HL-60 (cell line): ENCODE results near the gene AMPD2.

Experiments
- DNase-seq, 2 experiments: peaks; one replicate each; pipeline ENCODE4 v3.0.0-alpha.2; 2010 to 2020; ENCODE audit warnings: low read depth in 1 of 2, low spot score in 1 of 2
- H3K27ac ChIP-seq: fragments of 250-450 bp; sonication (Bioruptor Pico); replicated peaks from 2 replicates; pipeline ENCODE4 v1.5.1; 2020; ENCODE audit warnings: mild to moderate bottlenecking, moderate library complexity
- H3K27me3 ChIP-seq: fragments of 250-450 bp; sonication (Bioruptor Pico); 2 replicates; pipeline ENCODE4 v1.5.1; 2021; ENCODE audit warnings: mild to moderate bottlenecking, moderate library complexity; ENCODE audit not compliant: insufficient read depth, poor library complexity, severe bottlenecking
- H3K4me3 ChIP-seq: replicated peaks from 2 replicates; pipeline ENCODE4 v1.5.1; 2011; ENCODE audit warnings: mild to moderate bottlenecking, control low read depth, low read length; ENCODE audit not compliant: insufficient read depth
- CTCF ChIP-seq: IDR thresholded peaks from one replicate; pipeline ENCODE4 v1.5.1; 2011; ENCODE audit warnings: low read length, control low read depth, inconsistent platforms; ENCODE audit not compliant: insufficient read depth
- GABPA ChIP-seq: IDR thresholded peaks from 2 replicates; pipeline ENCODE4 v1.6.1; 2012; ENCODE audit warnings: low read depth
- POLR2AphosphoS5 ChIP-seq: IDR thresholded peaks from 2 replicates; pipeline ENCODE4 v1.6.1; 2012; ENCODE audit warnings: low read depth
- REST ChIP-seq: IDR thresholded peaks from 2 replicates; pipeline ENCODE4 v1.6.1; 2012; ENCODE audit warnings: low read depth; ENCODE audit not compliant: insufficient replicate concordance
- SPI1 ChIP-seq: IDR thresholded peaks from 2 replicates; pipeline ENCODE4 v1.6.1; 2012; ENCODE audit warnings: low read depth, mild to moderate bottlenecking, borderline replicate concordance

The AMPD2 gene

DNA sequence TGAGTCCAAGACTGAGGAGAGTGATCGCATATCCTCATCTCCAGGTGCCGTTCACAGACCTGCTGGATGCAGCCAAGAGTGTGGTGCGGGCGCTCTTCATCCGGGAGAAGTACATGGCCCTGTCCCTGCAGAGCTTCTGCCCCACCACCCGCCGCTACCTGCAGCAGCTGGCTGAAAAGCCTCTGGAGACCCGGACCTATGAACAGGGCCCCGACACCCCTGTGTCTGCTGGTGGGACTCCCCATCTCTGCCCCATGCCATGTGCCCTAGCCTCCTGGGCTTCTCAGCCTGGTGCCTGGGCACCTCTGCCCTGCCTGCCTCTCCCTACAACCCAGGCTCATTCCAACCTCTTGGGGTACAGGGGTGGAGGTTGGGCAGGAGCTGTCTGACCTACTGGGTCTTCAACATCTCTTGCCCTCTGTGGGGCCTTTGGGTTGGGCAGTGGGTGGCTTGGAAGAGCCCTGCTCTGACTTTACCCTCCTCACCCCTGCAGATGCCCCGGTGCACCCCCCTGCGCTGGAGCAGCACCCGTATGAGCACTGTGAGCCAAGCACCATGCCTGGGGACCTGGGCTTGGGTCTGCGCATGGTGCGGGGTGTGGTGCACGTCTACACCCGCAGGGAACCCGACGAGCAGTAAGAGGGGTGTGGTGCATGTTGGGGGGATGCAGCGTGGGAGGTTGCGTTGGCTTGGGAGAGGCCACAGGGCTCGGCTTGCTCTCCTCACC is 7.2 kb downstream of the AMPD2 start:
- TF ChIP-seq REST: no peak
- TF ChIP-seq POLR2AphosphoS5: no peak
- TF ChIP-seq GABPA: no peak
- no peak for TF ChIP-seq SPI1
- no peak for TF ChIP-seq CTCF
- Histone ChIP-seq H3K4me3 (no peak overlapping the region), H3K27me3 (no peaks in the 10 kb centered on the region), H3K27ac (no peak overlapping the region)
- no peak for DNase-seq

DNA sequence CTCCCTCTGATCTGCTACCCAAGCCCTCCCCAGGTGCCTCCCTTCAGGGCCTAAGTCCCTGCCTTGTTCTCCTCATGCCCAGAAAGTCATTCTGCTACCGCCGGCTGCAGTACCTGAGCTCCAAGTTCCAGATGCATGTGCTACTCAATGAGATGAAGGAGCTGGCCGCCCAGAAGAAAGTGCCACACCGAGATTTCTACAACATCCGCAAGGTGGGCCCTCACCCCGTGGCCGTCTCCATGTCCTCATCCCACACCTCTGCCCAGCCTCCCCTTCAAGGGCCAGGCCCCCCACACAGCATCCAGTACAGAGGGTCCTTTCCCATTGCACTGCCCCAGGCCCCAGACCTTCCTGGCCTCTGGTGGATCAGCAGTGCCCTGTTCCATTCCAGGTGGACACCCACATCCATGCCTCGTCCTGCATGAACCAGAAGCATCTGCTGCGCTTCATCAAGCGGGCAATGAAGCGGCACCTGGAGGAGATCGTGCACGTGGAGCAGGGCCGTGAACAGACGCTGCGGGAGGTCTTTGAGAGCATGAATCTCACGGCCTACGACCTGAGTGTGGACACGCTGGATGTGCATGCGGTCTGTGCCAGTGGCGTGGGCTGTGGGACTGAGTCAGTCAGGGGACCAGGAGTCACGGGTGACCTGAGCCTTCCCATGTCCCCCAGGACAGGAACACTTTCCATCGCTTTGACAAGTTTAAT is 8.2 kb downstream of the AMPD2 start:
- H3K4me3 ChIP-seq: no peak overlapping the region
- no peaks in the 10 kb centered on the region for H3K27me3 ChIP-seq
- H3K27ac ChIP-seq: no peak overlapping the region
- DNase-seq: no peak
- no peak for TF ChIP-seq GABPA
- TF ChIP-seq REST: no peak
- no peak for TF ChIP-seq CTCF
- TF ChIP-seq SPI1: no peak
- TF ChIP-seq POLR2AphosphoS5: no peak

DNA sequence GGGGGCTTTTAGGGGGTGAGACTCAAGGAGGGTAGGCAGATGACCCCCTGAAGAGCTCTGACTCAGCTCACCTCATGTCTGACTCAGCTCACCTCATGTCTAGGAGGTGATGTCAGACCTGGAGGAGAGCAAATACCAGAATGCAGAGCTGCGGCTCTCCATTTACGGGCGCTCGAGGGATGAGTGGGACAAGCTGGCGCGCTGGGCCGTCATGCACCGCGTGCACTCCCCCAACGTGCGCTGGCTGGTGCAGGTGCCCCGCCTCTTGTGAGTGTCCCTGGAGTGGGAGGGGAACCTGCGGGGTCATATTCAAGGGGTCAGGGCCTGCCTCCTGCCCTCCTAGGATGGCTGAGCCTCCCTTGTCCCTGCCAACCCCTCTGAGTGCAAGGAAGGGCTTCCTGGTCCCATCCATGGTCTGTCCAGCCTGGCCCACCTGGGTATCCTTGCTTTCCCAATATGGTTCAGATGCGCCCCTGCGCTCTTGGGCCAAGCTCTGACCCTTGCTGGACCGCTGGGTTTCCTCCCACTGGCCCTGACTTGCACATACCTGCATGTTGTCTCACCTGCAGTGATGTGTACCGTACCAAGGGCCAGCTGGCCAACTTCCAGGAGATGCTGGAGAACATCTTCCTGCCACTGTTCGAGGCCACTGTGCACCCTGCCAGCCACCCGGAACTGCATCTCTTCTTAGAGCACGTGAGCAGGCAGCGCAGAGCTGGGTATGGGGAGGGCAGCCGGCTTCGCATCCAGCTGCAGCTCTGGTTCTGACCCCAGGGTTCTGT is 9.1 kb downstream of the AMPD2 start:
- TF ChIP-seq GABPA (no peak), REST (no peak), CTCF (no peak), POLR2AphosphoS5 (no peak), SPI1 (no peak)
- Histone ChIP-seq H3K4me3 (no peak overlapping the region), H3K27ac (no peak overlapping the region), H3K27me3 (no peaks in the 10 kb centered on the region)
- no peak for DNase-seq
